IMR-90 (cell line): ENCODE data around the gene NTMT1. TPM values are rescaled to one million over a fixed set of nuclear protein-coding genes. Genes with fewer than 3 reads are reported as not detected.

Experiments used
- ATAC-seq: fragments of 200-7000 bp; cut with Tn5 transposase; 2 replicates; pipeline ENCODE4 v1.9.1; 2020; ENCODE audit warnings: low read depth, mild to moderate bottlenecking, moderate library complexity
- BruUV-seq: library from RNA; stranded (reverse); fragments of 400-500 nt; replicated peaks from 2 replicates; lab custom pipeline; 2021; lab: Mats Ljungman, UMichigan
- CTCF ChIA-PET: fragments of 300-600 bp; formaldehyde crosslinking; extraction: SDS; loops from one replicate; lab custom pipeline; 2021; ENCODE audit warnings: antibody characterized with exemption; lab: Yijun Ruan, JAX
- POLR2A ChIA-PET: fragments of 300-600 bp; sonication (Branson Sonifier 250); formaldehyde crosslinking; loops from one replicate; lab custom pipeline; 2022; ENCODE audit warnings: antibody characterized with exemption; ENCODE audit not compliant: unreplicated experiment; lab: Charles Lee
- DNase-seq: peaks from one replicate; pipeline ENCODE4 v3.0.0; 2013
- H2AFZ ChIP-seq: replicated peaks from 2 replicates; pipeline ENCODE3; 2013; ENCODE audit warnings: low read length, mild to moderate bottlenecking; ENCODE audit not compliant: poor library complexity
- H2AK5ac ChIP-seq: 2 replicates; pipeline ENCODE4 v1.6.1; 2013; ENCODE audit warnings: low read depth, low read length, inconsistent platforms
- H2AK9ac ChIP-seq: replicated peaks from 2 replicates; pipeline ENCODE3; 2013; ENCODE audit warnings: mild to moderate bottlenecking, low read depth, low read length, moderate library complexity; ENCODE audit not compliant: poor library complexity
- H2BK120ac ChIP-seq: 2 replicates; pipeline ENCODE4 v1.6.1; 2013; ENCODE audit warnings: low read depth, low read length, inconsistent platforms
- H2BK15ac ChIP-seq: 3 replicates; pipeline ENCODE4 v1.6.1; 2013; ENCODE audit warnings: low read depth, low read length, inconsistent platforms
- H2BK20ac ChIP-seq: 2 replicates; pipeline ENCODE4 v1.6.1; 2013; ENCODE audit warnings: low read depth, mild to moderate bottlenecking, inconsistent platforms, low read length, moderate library complexity
- H2BK5ac ChIP-seq: 2 replicates; pipeline ENCODE4 v1.6.1; 2013; ENCODE audit warnings: mild to moderate bottlenecking, low read depth, low read length, inconsistent platforms; ENCODE audit not compliant: poor library complexity, severe bottlenecking
- H3K14ac ChIP-seq: replicated peaks from 2 replicates; pipeline ENCODE4 v1.6.1; 2013; ENCODE audit warnings: low read depth, low read length, inconsistent platforms
- H3K18ac ChIP-seq: 2 replicates; pipeline ENCODE4 v1.6.1; 2013; ENCODE audit warnings: low read depth, low read length, control low read depth
- H3K23ac ChIP-seq: 2 replicates; pipeline ENCODE4 v1.6.1; 2013; ENCODE audit warnings: low read depth, low read length, inconsistent platforms
- H3K27ac ChIP-seq: 2 replicates; pipeline ENCODE4 v1.5.1; 2013; ENCODE audit warnings: mild to moderate bottlenecking, control low read depth, low read length; ENCODE audit not compliant: insufficient read depth
- H3K27me3 ChIP-seq: 2 replicates; pipeline ENCODE4 v1.6.1; 2013; ENCODE audit warnings: low read length; ENCODE audit not compliant: control insufficient read depth, insufficient read depth
- H3K36me3 ChIP-seq: 2 replicates; pipeline ENCODE4 v1.6.1; 2013; ENCODE audit warnings: low read length, mixed read lengths; ENCODE audit not compliant: control insufficient read depth, insufficient read depth
- H3K4ac ChIP-seq: 2 replicates; pipeline ENCODE4 v1.6.1; 2013; ENCODE audit warnings: low read depth, low read length, inconsistent platforms
- H3K4me1 ChIP-seq: 2 replicates; pipeline ENCODE4 v1.6.1; 2013; ENCODE audit warnings: low read length, mixed read lengths; ENCODE audit not compliant: control insufficient read depth, insufficient read depth
- H3K4me2 ChIP-seq: 2 replicates; pipeline ENCODE4 v1.6.1; 2013; ENCODE audit warnings: low read depth, mild to moderate bottlenecking, control low read depth, low read length, moderate library complexity
- H3K4me3 ChIP-seq: 2 replicates; pipeline ENCODE4 v1.5.1; 2013; ENCODE audit warnings: low read depth, mild to moderate bottlenecking, control low read depth, low read length, moderate library complexity; ENCODE audit not compliant: insufficient read depth
- H3K56ac ChIP-seq: 2 replicates; pipeline ENCODE4 v1.6.1; 2013; ENCODE audit warnings: low read length, inconsistent platforms; ENCODE audit not compliant: insufficient read depth; ENCODE audit errors: extremely low read depth
- H3K79me1 ChIP-seq, 2 experiments: 2 replicates each; pipeline ENCODE4 v1.6.1; 2013; ENCODE audit warnings: low read length in 2 of 2, inconsistent platforms in 1 of 2, low read depth in 1 of 2
- H3K9ac ChIP-seq: 2 replicates; pipeline ENCODE4 v1.6.1; 2013; ENCODE audit warnings: low read depth, low read length, control low read depth
- H3K9me1 ChIP-seq: 2 replicates; pipeline ENCODE4 v1.6.1; 2013; ENCODE audit warnings: low read length, inconsistent platforms; ENCODE audit not compliant: insufficient read depth
- H3K9me3 ChIP-seq: 2 replicates; pipeline ENCODE4 v1.6.1; 2013; ENCODE audit warnings: low read length; ENCODE audit not compliant: control insufficient read depth, insufficient read depth
- H4K20me1 ChIP-seq: 2 replicates; pipeline ENCODE4 v1.6.1; 2013; ENCODE audit warnings: low read length, inconsistent platforms; ENCODE audit not compliant: insufficient read depth
- H4K5ac ChIP-seq: 2 replicates; pipeline ENCODE4 v1.6.1; 2013; ENCODE audit warnings: mild to moderate bottlenecking, low read depth, low read length, control low read depth
- H4K8ac ChIP-seq, 2 experiments: 2 replicates each; pipeline ENCODE4 v1.6.1; 2013; ENCODE audit warnings: low read depth in 2 of 2, low read length in 2 of 2, control low read depth in 1 of 2, inconsistent platforms in 1 of 2
- H4K91ac ChIP-seq: 2 replicates; pipeline ENCODE4 v1.6.1; 2013; ENCODE audit warnings: low read depth, low read length, inconsistent platforms; ENCODE audit not compliant: insufficient read depth
- BHLHE40 ChIP-seq: fragments of 150-350 bp; IDR thresholded peaks from 2 replicates; pipeline ENCODE4 v1.6.1; 2016; ENCODE audit warnings: mild to moderate bottlenecking, low read depth, low read length
- CEBPB ChIP-seq: IDR thresholded peaks from 2 replicates; pipeline ENCODE4 v1.6.1; 2012; ENCODE audit warnings: low read depth, low read length, improper control_type of control experiment
- CHD1 ChIP-seq: IDR thresholded peaks from 2 replicates; pipeline ENCODE4 v1.6.1; 2012; ENCODE audit warnings: low read depth, low read length, improper control_type of control experiment
- ELK1 ChIP-seq: fragments of 150-350 bp; IDR thresholded peaks from 2 replicates; pipeline ENCODE4 v1.6.1; 2016; ENCODE audit warnings: low read depth, mild to moderate bottlenecking, low read length, moderate library complexity, borderline replicate concordance
- FOS ChIP-seq: fragments of 150-350 bp; IDR thresholded peaks from 2 replicates; pipeline ENCODE4 v1.6.1; 2016; ENCODE audit warnings: low read depth, low read length
- MAFK ChIP-seq: IDR thresholded peaks from 2 replicates; pipeline ENCODE4 v1.6.1; 2012; ENCODE audit warnings: low read depth, low read length, improper control_type of control experiment
- MAZ ChIP-seq: IDR thresholded peaks from 2 replicates; pipeline ENCODE4 v1.6.1; 2012; ENCODE audit warnings: low read depth, mild to moderate bottlenecking, low read length, improper control_type of control experiment, moderate library complexity, borderline replicate concordance
- MXI1 ChIP-seq: IDR thresholded peaks from 2 replicates; pipeline ENCODE4 v1.6.1; 2012; ENCODE audit warnings: low read depth, mild to moderate bottlenecking, low read length, moderate library complexity, borderline replicate concordance
- NFE2L2 ChIP-seq: fragments of 150-350 bp; IDR thresholded peaks from 2 replicates; pipeline ENCODE4 v1.6.1; 2016; ENCODE audit warnings: low read depth, mild to moderate bottlenecking, low read length
- POLR2A ChIP-seq: IDR thresholded peaks from 2 replicates; pipeline ENCODE4 v1.6.1; 2012; ENCODE audit warnings: mild to moderate bottlenecking, low read depth, low read length
- RAD21 ChIP-seq: IDR thresholded peaks from 2 replicates; pipeline ENCODE4 v1.6.1; 2012; ENCODE audit warnings: low read length, improper control_type of control experiment
- RCOR1 ChIP-seq: IDR thresholded peaks from 2 replicates; pipeline ENCODE4 v1.6.1; 2012; ENCODE audit warnings: mild to moderate bottlenecking, low read length, improper control_type of control experiment; ENCODE audit not compliant: insufficient replicate concordance
- RFX5 ChIP-seq: IDR thresholded peaks from 2 replicates; pipeline ENCODE4 v1.8.0; 2012; ENCODE audit warnings: low read depth, mild to moderate bottlenecking, low read length, moderate library complexity
- SMC3 ChIP-seq: fragments of 150-350 bp; IDR thresholded peaks from 2 replicates; pipeline ENCODE4 v1.6.1; 2016; ENCODE audit warnings: low read depth, mild to moderate bottlenecking, antibody characterized with exemption, low read length, moderate library complexity
- USF2 ChIP-seq: fragments of 150-350 bp; IDR thresholded peaks from 2 replicates; pipeline ENCODE4 v1.6.1; 2017; ENCODE audit warnings: mild to moderate bottlenecking, antibody characterized with exemption, low read length, low read depth
- WGBS, 2 experiments: methylation state at CpG; one replicate each; pipeline versions ENCODE4 v1.1.5 to v1.1.7; 2013; ENCODE audit warnings: missing lambda C conversion rate in 2 of 2; ENCODE audit not compliant: insufficient read length in 1 of 2; ENCODE audit errors: extremely low coverage in 2 of 2; 5-methylcytosine and 5-hydroxymethylcytosine counted together
- dilution Hi-C: fragments of 300-500 bp; cut with HindIII; formaldehyde crosslinking; loops from one replicate; pipeline ENCODE4 v1.14.3; 2018; ENCODE audit warnings: low sequenced_read_pairs; ENCODE audit not compliant: unreplicated experiment
- in situ Hi-C: fragments of 300-500 bp; cut with MboI; formaldehyde crosslinking; loops from 3 replicates; pipeline ENCODE4 v1.14.3; 2019; ENCODE audit warnings: low sequenced_read_pairs, inconsistent platforms, mixed read lengths
- intact Hi-C: fragments of 100-400 bp; cut with micrococcal nuclease; formaldehyde crosslinking; loops from 2 replicates; pipeline ENCODE4 v1.10.0; 2022
- polyA plus RNA-seq, 3 experiments: library from polyadenylated mRNA; depleted of rRNA; stranded (reverse); fragments of >200 nt; gene quantifications; 2 replicates each; pipeline ENCODE4 v1.2.3, GENCODE V29; 2012; ENCODE audit warnings: low replicate concordance in 1 of 3
- total RNA-seq: library from RNA; depleted of rRNA; stranded (reverse); fragments of >200 nt; gene quantifications from 2 replicates; pipeline ENCODE4 v1.2.3, GENCODE V29; 2012
- TF ChIP-seq, protein P1 (sequence below): conservative IDR thresholded peaks from 2 replicates; pipeline ENCODE4 v1.5.1; 2012; ENCODE audit warnings: mild to moderate bottlenecking, low read depth, low read length, improper control_type of control experiment

The NTMT1 gene
- total and polyA plus RNA-seq, 2 of the 4 experiments (the other 2 are of a cell fraction) = 68.1 to 88.1 TPM

- no peaks in the 10 kb centered on the region for H3K9me3 ChIP-seq
- H3K27me3 ChIP-seq = no peaks in the 10 kb centered on the region
- H4K91ac ChIP-seq = no peak overlapping the region; the same call in 1 of the 2 replicates
- peaks cover 6% of the 10 kb centered on the region for H3K9me1 ChIP-seq
- H2BK15ac ChIP-seq = 0 out of 3 replicates have a peak overlapping the region, but pooled peaks have one; percentile 57
- DNase-seq (no peak), ATAC-seq (no peak)
- H2AK5ac ChIP-seq = peak overlapping the region; percentile 99
- CTCF ChIA-PET = no interaction called here
- H2BK20ac ChIP-seq = no peak overlapping the region
- H3K4me2 ChIP-seq = no peak overlapping the region
- no peak overlapping the region for H3K18ac ChIP-seq
- H3K23ac ChIP-seq = no peak overlapping the region
- no peak overlapping the region for H3K14ac ChIP-seq
- H2BK5ac ChIP-seq = peak overlapping the region; percentile 71
- H4K20me1 ChIP-seq = no peaks in the 10 kb centered on the region
- peaks cover 6% of the 10 kb centered on the region; the same call in 1 of the 2 replicates for H3K4me1 ChIP-seq
- H3K56ac ChIP-seq = no peak overlapping the region
- no TSS peak for BruUV-seq
- no peak overlapping the region for H2AFZ ChIP-seq
- no peak overlapping the region for H4K8ac ChIP-seq
- no peaks in the 10 kb centered on the region for H3K36me3 ChIP-seq
- dilution Hi-C loops = no loop called here
- no peak overlapping the region for H2AK9ac ChIP-seq
- no peak overlapping the region for H4K5ac ChIP-seq
- H2BK120ac ChIP-seq = no peak overlapping the region
- WGBS, 2 experiments = 100% methylated on average over 3 to 7 of the region's 10 CpGs
- no peak overlapping the region for H3K27ac ChIP-seq
- peak overlapping the region; percentile 72 for H3K4ac ChIP-seq
- no peak overlapping the region for H3K9ac ChIP-seq
- TF ChIP-seq FOS (no peak), RCOR1 (no peak), RAD21 (no peak), MXI1 (no peak), CHD1 (no peak), POLR2A (no peak), MAZ (no peak), RFX5 (no peak), SMC3 (no peak), CEBPB (no peak), MAFK (no peak), NFE2L2 (no peak), ELK1 (no peak), BHLHE40 (no peak), USF2 (no peak)
- TF ChIP-seq, protein P1, sequence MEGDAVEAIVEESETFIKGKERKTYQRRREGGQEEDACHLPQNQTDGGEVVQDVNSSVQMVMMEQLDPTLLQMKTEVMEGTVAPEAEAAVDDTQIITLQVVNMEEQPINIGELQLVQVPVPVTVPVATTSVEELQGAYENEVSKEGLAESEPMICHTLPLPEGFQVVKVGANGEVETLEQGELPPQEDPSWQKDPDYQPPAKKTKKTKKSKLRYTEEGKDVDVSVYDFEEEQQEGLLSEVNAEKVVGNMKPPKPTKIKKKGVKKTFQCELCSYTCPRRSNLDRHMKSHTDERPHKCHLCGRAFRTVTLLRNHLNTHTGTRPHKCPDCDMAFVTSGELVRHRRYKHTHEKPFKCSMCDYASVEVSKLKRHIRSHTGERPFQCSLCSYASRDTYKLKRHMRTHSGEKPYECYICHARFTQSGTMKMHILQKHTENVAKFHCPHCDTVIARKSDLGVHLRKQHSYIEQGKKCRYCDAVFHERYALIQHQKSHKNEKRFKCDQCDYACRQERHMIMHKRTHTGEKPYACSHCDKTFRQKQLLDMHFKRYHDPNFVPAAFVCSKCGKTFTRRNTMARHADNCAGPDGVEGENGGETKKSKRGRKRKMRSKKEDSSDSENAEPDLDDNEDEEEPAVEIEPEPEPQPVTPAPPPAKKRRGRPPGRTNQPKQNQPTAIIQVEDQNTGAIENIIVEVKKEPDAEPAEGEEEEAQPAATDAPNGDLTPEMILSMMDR = no peak
- intact Hi-C loops = no loop called here
- peaks cover 0 to 10% of the 10 kb centered on the region in 2 experiments; a peak in 1 of 4 replicates for H3K79me1 ChIP-seq
- in situ Hi-C loops = no loop called here
- POLR2A ChIA-PET = no interaction called here
- no peak overlapping the region for H3K4me3 ChIP-seq
These were observed 21.7 kb downstream of the NTMT1 start for GRCh38 chr9:129647635-129648034.
